Mucosa of stomach (tissue), 1 donor: ENCODE measurements around the gene PDZD2.
"Not testable (repeated sequence)": the region's sequence is repeated elsewhere in the genome, so short reads cannot be mapped to it uniquely, and the experiment has no call there.

Source experiments
- H3K27me3 ChIP-seq: one replicate; pipeline ENCODE4 v1.7.0; 2013; ENCODE audit warnings: mild to moderate bottlenecking, low read length; ENCODE audit not compliant: control insufficient read depth, insufficient read depth
- H3K36me3 ChIP-seq: one replicate; pipeline ENCODE4 v1.7.0; 2013; ENCODE audit warnings: low read length; ENCODE audit not compliant: control insufficient read depth, insufficient read depth
- H3K4me1 ChIP-seq: one replicate; pipeline ENCODE4 v1.7.0; 2013; ENCODE audit warnings: mild to moderate bottlenecking, low read length; ENCODE audit not compliant: control insufficient read depth, insufficient read depth
- H3K4me3 ChIP-seq: one replicate; pipeline ENCODE4 v1.7.0; 2013; ENCODE audit warnings: low read length
- H3K9ac ChIP-seq: one replicate; pipeline ENCODE4 v1.7.0; 2013; ENCODE audit warnings: mild to moderate bottlenecking, low read length, moderate library complexity
- H3K9me3 ChIP-seq: one replicate; pipeline ENCODE4 v1.7.0; 2013; ENCODE audit warnings: mild to moderate bottlenecking, low read length, moderate library complexity; ENCODE audit not compliant: control insufficient read depth
- donor health status: Pancreatic carcinoma.

PDZD2 gene

DNA sequence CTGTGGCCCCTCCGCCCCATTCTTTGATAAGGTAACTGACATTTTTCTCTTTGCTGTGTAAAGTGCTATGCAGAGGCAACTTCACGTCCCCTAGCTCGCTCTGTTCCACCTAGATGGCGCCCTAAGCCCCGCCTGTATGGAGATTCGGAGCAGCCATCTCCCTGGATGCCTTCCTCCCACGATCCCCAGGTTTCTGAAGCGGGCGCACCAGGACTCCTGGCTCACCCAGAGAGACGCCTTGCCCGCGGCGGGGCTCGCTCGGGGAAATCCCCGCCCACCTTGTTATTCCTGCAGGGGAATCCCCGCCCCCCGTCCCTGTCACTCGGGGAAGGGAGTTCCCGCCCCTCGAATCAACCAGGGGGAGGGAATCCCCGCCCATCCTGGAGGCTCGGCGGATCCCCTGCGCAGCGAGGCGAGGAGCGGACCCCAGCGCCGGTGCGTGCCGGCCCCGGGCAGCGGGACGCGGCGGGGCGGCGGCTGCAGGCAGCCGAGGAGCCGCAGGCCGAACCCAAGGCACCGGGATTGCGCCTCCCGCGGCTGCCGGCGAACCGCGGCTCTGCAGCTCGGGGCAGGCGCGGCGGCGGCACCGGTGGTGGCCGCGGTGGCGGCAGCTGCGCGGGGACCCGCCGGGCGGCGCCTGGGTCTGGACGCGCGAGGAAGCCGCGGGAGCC lies at the start of gene PDZD2:
Gene PDZD2, plus strand, starts transcription at position 384 of the 671 bp plus-strand sequence.
- Histone ChIP-seq H3K4me3 (peak within 1 kb of the TSS; percentile 43), H3K9ac (peak within 1 kb of the TSS; percentile 56), H3K9me3 (no peaks in the 10 kb centered on the region), H3K36me3 (no peaks in the 10 kb centered on the region), H3K4me1 (peaks cover 6% of the 10 kb centered on the region), H3K27me3 (peaks cover 28% of the 10 kb centered on the region)

DNA sequence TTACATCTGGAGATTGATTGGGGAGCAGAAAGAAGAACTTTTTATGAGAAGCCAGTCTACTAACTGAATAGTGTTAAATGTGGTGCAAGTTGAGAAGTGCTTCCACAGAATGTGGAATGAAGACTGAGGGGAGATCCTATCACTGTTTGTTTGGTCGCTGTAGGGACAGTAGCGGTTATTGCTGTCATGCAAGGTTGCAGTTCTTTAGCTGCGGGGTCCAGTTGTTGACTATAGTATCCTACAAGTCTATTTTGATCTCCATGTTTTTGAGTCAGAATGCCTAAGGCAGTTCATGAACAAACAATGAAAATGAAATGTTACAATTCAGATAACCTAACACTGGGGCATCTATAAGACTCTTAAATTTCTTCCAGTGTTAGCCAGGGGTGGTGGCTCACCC lies 45.3 kb upstream of the PDZD2 start:
- no peak overlapping the region for H3K9ac ChIP-seq
- H3K27me3 ChIP-seq, result peaks cover 7% of the 10 kb centered on the region
- no peaks in the 10 kb centered on the region for H3K36me3 ChIP-seq
- H3K4me1 ChIP-seq, result no peaks in the 10 kb centered on the region
- no peaks in the 10 kb centered on the region for H3K9me3 ChIP-seq
- no peak overlapping the region for H3K4me3 ChIP-seq

DNA sequence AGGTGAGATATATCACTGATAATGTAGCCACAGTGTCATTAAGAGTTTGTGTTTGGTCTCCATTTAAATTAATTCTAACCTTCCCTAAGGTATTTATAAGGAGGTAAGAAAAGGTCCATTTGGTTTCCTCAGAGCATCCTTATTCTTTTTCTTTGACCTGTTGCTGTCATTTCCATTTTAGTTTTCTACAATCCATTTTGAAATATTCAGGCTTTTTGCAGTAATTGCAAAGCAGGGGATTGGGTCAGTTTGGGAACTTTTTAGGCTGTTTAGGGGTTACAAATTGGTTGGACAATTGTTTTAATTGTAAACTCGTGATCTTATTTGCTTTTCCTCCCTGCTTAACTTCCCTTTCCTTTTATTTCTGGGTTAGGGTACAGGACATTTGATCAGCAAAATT lies 42.6 kb upstream of the PDZD2 start:
- H3K4me1 ChIP-seq, result no peaks in the 10 kb centered on the region
- H3K27me3 ChIP-seq, result peaks cover 7% of the 10 kb centered on the region
- no peak overlapping the region for H3K4me3 ChIP-seq
- H3K36me3 ChIP-seq, result no peaks in the 10 kb centered on the region
- no peaks in the 10 kb centered on the region for H3K9me3 ChIP-seq
- no peak overlapping the region for H3K9ac ChIP-seq

DNA sequence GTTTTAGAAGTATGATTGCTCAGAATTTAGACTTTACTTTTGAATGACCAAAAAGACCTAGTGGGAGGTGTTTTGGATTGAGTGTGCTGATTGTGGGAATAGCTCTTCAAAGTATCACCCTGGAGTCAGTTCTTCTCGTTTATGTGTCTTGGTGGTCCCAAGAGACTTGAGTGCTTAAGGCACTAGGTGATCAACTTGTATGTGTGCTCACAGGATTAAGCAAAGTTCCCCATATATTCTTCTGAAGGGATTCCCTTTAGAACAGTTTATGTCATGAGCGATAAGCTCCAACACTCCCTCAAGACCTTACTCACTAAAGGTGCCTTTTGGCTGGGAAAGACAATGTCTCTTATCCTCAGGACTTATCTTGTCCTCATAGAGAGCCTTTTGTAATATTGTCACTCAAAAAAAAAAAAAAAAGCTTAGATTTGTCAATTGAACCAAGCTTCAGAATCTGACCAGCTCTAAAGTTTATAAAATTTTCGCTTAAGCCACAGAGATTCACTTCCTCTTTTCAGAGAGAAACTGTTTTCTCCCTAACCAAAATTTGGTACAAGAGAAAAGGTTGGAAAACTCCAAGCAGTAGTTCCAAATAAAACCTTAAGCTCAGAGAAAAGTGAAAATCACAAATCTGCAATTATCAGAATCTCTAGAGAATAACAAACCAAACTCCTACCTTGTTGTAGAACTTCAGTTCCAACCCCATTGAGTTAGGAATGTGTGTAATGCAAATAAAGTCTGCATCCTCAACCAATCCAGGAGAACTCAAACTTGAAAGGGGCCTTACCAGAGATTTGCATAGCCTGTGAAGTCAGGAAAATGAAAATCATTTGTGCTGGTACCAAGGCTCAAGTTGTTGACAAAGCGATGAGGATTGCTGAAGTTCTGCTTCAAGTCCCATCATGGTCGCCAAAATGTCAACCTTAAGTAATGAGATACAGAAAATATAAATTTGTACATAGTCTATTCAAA lies 40.0 kb upstream of the PDZD2 start:
- Histone ChIP-seq H3K36me3 (no peaks in the 10 kb centered on the region), H3K9me3 (no peaks in the 10 kb centered on the region), H3K9ac (no peak overlapping the region), H3K27me3 (peaks cover 7% of the 10 kb centered on the region), H3K4me3 (no peak overlapping the region), H3K4me1 (no peaks in the 10 kb centered on the region)

DNA sequence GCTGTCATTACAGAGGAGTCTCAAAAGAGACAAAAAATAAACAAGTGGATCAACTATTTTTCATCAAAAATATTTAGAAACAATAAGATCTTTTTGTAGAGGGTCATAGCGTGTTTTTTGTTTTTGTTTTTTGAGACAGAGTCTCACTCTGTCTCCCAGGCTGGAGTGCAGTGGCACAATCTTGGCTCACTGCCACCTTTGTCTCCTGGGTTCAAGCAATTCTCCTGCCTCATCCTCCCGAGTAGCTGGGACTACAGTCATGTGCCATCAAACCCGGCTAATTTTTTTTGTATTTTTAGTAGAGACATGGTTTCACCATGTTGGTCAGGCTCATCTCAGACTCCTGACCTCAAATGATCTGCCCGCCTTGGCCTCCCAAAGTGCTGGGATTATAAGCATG lies 36.6 kb upstream of the PDZD2 start:
- H3K36me3 ChIP-seq, H3K9me3 ChIP-seq, H3K4me3 ChIP-seq, H3K9ac ChIP-seq, H3K4me1 ChIP-seq, H3K27me3 ChIP-seq: not testable (repeated sequence)

DNA sequence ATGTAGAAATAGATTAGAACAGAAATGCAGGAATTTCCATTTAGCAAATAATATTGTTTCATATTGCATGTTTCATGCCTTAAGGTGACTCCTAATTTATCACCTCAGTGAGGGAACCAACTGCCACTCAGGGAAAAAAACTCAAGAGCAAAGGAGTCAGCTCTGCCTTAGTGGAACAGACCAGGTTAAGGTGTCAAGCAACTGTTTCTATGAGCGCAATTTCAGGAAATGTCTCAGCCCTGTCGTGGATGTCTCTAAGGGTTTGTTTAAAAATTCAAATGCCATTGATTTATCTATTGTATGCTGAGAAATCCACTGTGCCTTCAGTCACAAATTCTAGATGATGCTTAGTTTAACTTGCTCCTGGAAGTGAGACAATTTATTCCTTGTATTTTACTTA lies 34.7 kb upstream of the PDZD2 start:
- Histone ChIP-seq H3K27me3 (no peaks in the 10 kb centered on the region), H3K4me1 (no peaks in the 10 kb centered on the region), H3K4me3 (no peak overlapping the region), H3K36me3 (no peaks in the 10 kb centered on the region), H3K9me3 (no peaks in the 10 kb centered on the region), H3K9ac (no peak overlapping the region)

DNA sequence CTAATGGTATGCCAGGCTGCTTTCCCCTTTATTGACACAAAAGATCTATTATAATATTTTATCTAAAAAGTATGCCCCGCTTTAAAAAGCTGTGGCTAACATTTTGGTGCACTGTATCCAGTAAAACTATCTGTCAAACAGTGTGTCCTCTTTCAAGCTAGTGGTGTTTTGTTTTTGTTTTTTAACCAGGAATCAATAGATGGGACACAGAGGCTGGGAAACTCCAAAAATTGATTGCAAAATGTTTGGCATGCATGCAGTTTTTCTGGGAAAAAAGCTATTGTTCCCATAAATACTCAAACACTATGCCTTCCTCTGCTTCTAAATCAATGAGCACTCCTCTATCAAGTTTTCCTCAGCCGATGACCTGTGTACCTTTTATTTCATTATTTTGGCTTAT lies 34.3 kb upstream of the PDZD2 start:
- no peaks in the 10 kb centered on the region for H3K36me3 ChIP-seq
- no peak overlapping the region for H3K4me3 ChIP-seq
- no peak overlapping the region for H3K9ac ChIP-seq
- no peaks in the 10 kb centered on the region for H3K9me3 ChIP-seq
- no peaks in the 10 kb centered on the region for H3K4me1 ChIP-seq
- H3K27me3 ChIP-seq, result no peaks in the 10 kb centered on the region

DNA sequence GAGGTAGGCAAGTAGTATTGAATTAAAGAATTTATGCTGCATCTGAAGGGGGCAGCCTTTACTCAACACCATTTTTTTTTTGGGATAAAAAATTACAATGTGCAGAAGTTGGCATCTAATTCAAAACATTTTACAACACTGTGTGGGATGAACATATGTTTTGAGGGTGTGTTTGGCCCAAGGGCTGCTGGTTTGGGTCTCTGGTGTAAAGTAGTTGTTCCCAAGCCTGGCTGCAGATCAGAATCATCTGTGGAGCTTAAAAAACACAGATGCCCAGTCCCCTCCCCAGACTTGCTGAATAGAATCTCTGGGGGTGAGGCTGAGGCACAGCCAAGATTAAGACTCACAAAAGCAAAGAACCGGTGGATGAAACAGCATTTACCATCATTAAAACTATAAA lies 33.0 kb upstream of the PDZD2 start:
- no peaks in the 10 kb centered on the region for H3K9me3 ChIP-seq
- no peaks in the 10 kb centered on the region for H3K36me3 ChIP-seq
- H3K4me1 ChIP-seq, result no peaks in the 10 kb centered on the region
- H3K9ac ChIP-seq, result no peak overlapping the region
- no peak overlapping the region for H3K4me3 ChIP-seq
- no peaks in the 10 kb centered on the region for H3K27me3 ChIP-seq

DNA sequence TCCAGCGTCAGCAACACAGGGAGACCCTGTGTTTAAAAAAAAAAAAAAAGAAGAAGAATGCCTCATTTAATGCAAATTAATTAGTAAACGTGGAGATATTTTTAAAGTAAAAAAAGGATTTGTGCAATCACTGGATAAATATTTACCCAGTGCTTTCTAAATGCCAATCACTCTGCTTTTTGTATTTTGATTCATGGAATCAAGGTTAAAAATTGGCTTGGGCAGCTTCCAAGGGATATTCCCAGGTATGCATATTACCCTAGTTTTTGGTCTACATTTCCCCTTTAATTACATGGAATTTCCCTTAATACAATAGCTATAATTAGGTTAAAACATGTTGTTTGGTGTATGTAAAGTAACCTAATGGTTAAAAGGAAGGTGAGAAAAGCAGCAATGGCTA lies 31.4 kb upstream of the PDZD2 start:
- H3K36me3 ChIP-seq, result no peaks in the 10 kb centered on the region
- H3K9me3 ChIP-seq, result no peaks in the 10 kb centered on the region
- H3K4me1 ChIP-seq, result no peaks in the 10 kb centered on the region
- H3K27me3 ChIP-seq, result no peaks in the 10 kb centered on the region
- no peak overlapping the region for H3K9ac ChIP-seq
- no peak overlapping the region for H3K4me3 ChIP-seq

DNA sequence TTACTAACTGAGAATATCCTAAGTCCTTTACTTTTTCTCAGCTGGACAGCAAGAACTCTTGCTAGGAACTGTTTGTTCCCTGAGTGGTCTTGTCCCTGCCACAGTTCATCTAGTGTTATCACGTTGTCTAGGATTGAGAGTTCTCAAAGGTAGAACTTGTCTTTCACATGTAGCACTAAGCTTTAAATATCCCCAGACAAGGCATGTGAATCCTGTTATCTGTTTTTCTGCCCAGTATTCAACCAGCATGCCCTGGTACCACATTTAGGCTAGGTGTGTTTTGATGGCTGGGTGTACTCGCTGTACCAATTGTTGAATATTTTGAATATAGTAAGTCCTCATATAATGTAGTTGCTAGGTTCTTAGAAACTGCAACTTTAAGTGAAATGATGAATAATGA lies 27.9 kb upstream of the PDZD2 start:
- Histone ChIP-seq H3K27me3 (no peaks in the 10 kb centered on the region), H3K4me1 (no peaks in the 10 kb centered on the region), H3K36me3 (no peaks in the 10 kb centered on the region), H3K9me3 (no peaks in the 10 kb centered on the region), H3K9ac (no peak overlapping the region), H3K4me3 (no peak overlapping the region)

DNA sequence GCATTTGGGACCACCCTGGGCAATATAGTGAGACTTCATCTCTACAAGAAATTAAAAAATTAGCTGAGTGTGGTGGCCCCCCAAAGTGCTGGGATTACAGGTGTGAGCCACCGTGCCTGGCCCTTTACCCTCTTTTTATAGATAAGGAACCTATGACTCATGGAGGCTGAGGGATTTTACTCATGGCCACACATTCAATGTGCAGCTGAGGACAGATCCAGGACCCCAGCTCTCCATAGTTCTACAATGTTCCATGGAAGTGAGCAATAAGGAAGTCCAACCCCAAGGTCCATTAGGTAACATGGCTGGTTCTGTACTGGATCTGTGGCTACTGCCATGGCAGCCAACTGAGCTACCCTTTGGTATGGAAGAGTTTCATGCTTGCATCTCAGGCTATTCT lies 25.3 kb upstream of the PDZD2 start:
- Histone ChIP-seq H3K9me3 (no peaks in the 10 kb centered on the region), H3K9ac (no peak overlapping the region), H3K4me3 (no peak overlapping the region), H3K36me3 (no peaks in the 10 kb centered on the region), H3K27me3 (peaks cover 4% of the 10 kb centered on the region), H3K4me1 (no peaks in the 10 kb centered on the region)

DNA sequence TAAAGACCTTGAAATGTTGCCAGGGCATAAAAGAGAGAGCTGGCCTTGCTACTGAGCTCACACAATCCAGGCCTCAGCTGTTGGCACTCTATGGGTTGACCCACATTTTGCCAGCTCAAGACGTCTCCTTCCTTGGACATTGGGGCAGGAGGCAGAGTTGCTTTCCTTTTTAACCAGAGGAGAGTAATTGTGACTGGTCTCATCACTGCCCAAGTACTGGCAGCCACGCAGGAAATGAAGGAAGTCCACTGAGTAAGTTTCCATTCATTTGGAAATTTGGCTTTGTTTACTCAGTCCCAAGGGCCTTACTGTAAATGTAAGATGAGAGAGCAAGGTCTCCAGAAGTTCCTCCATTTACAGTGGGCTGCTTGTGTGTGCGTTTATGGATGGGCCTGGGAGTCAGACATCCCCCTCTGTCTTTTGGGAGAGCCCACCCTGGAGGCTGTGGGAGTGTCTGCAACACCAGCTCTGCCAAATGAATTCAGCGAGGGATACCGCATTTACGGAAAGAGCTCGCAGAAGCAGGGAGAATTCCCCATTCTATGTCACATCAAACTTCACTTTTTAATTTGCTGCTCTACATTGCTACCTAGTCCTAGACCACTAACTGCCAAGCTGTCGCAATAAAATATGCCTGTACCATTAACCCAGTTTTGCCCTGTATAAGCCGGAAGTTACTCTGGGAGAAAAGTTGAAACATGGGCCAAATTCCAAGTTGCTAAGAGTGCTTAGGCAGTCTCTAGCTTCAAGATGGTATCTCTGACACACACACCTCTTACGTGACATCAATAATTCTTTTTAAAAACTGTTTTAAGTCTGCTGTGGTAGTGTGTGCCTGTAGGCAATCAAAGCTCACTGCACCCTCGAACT lies 24.5 kb upstream of the PDZD2 start:
- H3K36me3 ChIP-seq, result no peaks in the 10 kb centered on the region
- H3K4me1 ChIP-seq, result no peaks in the 10 kb centered on the region
- peaks cover 5% of the 10 kb centered on the region for H3K27me3 ChIP-seq
- H3K4me3 ChIP-seq, result no peak overlapping the region
- no peaks in the 10 kb centered on the region for H3K9me3 ChIP-seq
- no peak overlapping the region for H3K9ac ChIP-seq
